HL-60 (cell line): ENCODE measurements around the gene CD22.
"Not testable (repeated sequence)": the region's sequence is repeated elsewhere in the genome, so short reads cannot be mapped to it uniquely, and the experiment has no call there.

Source experiments
- DNase-seq, 2 experiments: peaks; one replicate each; pipeline ENCODE4 v3.0.0-alpha.2; 2010 to 2020; ENCODE audit warnings: low read depth in 1 of 2, low spot score in 1 of 2
- H3K27ac ChIP-seq: fragments of 250-450 bp; sonication (Bioruptor Pico); replicated peaks from 2 replicates; pipeline ENCODE4 v1.5.1; 2020; ENCODE audit warnings: mild to moderate bottlenecking, moderate library complexity
- H3K27me3 ChIP-seq: fragments of 250-450 bp; sonication (Bioruptor Pico); 2 replicates; pipeline ENCODE4 v1.5.1; 2021; ENCODE audit warnings: mild to moderate bottlenecking, moderate library complexity; ENCODE audit not compliant: insufficient read depth, poor library complexity, severe bottlenecking
- H3K4me3 ChIP-seq: replicated peaks from 2 replicates; pipeline ENCODE4 v1.5.1; 2011; ENCODE audit warnings: mild to moderate bottlenecking, control low read depth, low read length; ENCODE audit not compliant: insufficient read depth
- GABPA ChIP-seq: IDR thresholded peaks from 2 replicates; pipeline ENCODE4 v1.6.1; 2012; ENCODE audit warnings: low read depth
- POLR2AphosphoS5 ChIP-seq: IDR thresholded peaks from 2 replicates; pipeline ENCODE4 v1.6.1; 2012; ENCODE audit warnings: low read depth
- SPI1 ChIP-seq: IDR thresholded peaks from 2 replicates; pipeline ENCODE4 v1.6.1; 2012; ENCODE audit warnings: low read depth, mild to moderate bottlenecking, borderline replicate concordance
- TF ChIP-seq, protein P1 (sequence below): IDR thresholded peaks from one replicate; pipeline ENCODE4 v1.5.1; 2011; ENCODE audit warnings: low read length, control low read depth, inconsistent platforms; ENCODE audit not compliant: insufficient read depth
- TF ChIP-seq, protein P2 (sequence below): IDR thresholded peaks from 2 replicates; pipeline ENCODE4 v1.6.1; 2012; ENCODE audit warnings: low read depth; ENCODE audit not compliant: insufficient replicate concordance

CD22 gene

DNA sequence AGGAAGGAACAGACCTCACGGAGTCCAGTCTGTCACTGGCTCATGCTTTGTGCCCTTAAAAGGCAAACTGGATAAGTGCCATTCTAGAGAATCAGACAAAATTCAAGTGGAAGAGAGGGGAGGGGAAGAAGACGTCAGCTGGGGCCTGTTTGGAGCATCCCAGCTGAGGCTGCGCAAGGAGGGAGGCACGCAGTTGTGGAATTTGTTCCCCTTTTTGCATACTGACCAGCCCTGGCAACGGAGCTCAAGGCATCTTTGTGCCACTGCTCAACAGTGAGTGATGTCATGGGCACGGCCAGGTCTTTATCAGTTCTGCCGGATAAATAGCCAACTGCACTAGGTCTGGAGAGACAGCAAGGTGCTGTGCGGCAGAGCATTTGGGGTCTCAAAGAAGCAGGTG is 41.7 kb downstream of the CD22 start, which contains the start of gene GPR42:
TSS of gene GPR42 (plus strand) at position 347 of the 400 bp plus-strand sequence. CDS start 292 bp downstream, outside the sequence.
- H3K4me3 ChIP-seq = no peak within 1 kb of the TSS
- no peak for DNase-seq
- TF ChIP-seq POLR2AphosphoS5 (no peak), GABPA (no peak), SPI1 (no peak)
- TF ChIP-seq, protein P1, sequence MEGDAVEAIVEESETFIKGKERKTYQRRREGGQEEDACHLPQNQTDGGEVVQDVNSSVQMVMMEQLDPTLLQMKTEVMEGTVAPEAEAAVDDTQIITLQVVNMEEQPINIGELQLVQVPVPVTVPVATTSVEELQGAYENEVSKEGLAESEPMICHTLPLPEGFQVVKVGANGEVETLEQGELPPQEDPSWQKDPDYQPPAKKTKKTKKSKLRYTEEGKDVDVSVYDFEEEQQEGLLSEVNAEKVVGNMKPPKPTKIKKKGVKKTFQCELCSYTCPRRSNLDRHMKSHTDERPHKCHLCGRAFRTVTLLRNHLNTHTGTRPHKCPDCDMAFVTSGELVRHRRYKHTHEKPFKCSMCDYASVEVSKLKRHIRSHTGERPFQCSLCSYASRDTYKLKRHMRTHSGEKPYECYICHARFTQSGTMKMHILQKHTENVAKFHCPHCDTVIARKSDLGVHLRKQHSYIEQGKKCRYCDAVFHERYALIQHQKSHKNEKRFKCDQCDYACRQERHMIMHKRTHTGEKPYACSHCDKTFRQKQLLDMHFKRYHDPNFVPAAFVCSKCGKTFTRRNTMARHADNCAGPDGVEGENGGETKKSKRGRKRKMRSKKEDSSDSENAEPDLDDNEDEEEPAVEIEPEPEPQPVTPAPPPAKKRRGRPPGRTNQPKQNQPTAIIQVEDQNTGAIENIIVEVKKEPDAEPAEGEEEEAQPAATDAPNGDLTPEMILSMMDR = no peak
- TF ChIP-seq, protein P2, sequence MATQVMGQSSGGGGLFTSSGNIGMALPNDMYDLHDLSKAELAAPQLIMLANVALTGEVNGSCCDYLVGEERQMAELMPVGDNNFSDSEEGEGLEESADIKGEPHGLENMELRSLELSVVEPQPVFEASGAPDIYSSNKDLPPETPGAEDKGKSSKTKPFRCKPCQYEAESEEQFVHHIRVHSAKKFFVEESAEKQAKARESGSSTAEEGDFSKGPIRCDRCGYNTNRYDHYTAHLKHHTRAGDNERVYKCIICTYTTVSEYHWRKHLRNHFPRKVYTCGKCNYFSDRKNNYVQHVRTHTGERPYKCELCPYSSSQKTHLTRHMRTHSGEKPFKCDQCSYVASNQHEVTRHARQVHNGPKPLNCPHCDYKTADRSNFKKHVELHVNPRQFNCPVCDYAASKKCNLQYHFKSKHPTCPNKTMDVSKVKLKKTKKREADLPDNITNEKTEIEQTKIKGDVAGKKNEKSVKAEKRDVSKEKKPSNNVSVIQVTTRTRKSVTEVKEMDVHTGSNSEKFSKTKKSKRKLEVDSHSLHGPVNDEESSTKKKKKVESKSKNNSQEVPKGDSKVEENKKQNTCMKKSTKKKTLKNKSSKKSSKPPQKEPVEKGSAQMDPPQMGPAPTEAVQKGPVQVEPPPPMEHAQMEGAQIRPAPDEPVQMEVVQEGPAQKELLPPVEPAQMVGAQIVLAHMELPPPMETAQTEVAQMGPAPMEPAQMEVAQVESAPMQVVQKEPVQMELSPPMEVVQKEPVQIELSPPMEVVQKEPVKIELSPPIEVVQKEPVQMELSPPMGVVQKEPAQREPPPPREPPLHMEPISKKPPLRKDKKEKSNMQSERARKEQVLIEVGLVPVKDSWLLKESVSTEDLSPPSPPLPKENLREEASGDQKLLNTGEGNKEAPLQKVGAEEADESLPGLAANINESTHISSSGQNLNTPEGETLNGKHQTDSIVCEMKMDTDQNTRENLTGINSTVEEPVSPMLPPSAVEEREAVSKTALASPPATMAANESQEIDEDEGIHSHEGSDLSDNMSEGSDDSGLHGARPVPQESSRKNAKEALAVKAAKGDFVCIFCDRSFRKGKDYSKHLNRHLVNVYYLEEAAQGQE = no peak

DNA sequence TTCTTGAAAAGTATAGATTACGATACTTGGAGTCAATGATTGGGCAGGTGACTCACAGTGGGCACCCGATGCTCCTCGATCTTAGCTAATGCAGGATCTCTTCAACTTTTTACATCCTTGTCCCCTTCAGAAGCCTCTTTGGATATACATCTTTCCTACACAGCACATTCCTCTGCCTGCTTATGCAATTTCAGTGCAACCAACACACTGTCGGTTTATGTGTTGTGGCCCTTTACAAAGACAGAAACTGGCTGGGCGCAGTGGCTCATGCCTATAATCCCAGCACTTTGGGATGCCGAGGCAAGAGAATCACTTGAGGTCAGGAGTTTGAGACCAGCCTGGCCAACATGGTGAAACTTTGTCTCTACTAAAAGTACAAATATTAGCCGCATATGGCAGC is 44.5 kb downstream of the CD22 start:
- no peak overlapping the region for H3K27ac ChIP-seq
- TF ChIP-seq SPI1 (no peak), GABPA (no peak), POLR2AphosphoS5 (no peak)
- TF ChIP-seq, protein P1 = no peak
- TF ChIP-seq, protein P2 = no peak
- DNase-seq = no peak
- H3K27me3 ChIP-seq = no peaks in the 10 kb centered on the region
- no peak overlapping the region for H3K4me3 ChIP-seq

More for the DNA sequence above, 41.7 kb downstream of the CD22 start, which contains the start of gene GPR42:
- no peaks in the 10 kb centered on the region for H3K27me3 ChIP-seq
- H3K27ac ChIP-seq = no peak within 1 kb of the TSS

DNA sequence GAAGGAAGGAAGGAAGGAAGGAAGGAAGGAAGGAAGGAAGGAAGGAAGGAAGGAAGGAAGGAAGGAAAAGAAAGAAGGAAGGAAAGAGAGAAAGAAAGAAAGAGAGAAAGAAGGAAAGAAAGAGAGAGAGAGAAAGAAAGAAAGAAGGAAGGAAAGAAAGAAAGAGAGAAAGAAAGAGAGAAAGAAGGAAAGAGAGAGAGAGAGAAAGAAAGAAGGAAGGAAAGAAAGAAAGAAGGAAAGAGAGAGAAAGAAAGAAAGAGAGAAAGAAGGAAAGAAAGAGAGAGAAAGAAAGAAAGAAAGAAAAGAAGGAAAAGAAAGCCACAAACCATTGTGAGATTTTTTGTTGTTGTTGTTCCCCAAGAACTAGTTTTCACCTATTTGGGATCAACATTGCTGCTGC is 45.0 kb downstream of the CD22 start:
- not testable (repeated sequence) for H3K27me3 ChIP-seq, H3K4me3 ChIP-seq, H3K27ac ChIP-seq, DNase-seq

DNA sequence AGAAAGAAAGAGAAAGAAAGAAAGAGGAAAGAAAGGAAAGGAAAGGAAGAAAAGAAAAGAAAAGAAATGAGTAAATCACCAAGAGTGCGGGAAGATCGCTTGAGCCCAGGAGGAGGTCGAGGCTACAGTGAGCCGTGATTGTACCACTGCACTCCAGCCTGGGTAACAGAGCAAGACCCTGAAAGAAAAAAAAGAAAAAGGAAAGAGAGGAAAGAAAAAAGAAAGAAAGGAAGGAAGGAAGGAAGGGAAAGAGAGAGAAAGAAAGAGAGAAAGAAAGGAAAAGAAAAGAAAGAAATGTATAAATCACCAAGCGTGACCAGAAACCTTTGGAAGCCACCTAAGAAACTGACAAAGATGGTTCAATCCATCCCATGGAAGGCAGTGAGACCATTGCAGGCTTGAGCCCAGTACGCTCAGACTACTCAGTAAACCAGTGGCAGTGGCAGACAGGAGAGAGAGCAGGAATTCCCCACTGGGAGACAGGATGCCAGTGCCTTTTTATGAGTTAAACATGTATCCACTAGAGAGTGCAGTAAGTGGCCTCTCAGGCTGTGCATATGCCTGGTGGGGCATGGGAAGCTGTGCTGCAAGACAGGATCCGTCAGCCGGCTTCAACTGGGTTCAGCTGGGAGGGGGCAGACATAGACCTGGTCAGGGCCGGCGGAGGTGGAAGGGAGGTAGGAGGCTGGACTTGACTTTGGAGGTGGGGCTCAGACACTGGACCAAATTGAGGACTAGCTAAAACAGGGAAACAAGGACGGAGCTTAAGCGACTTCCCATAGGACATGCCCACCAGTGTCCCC is 46.7 kb downstream of the CD22 start:
- Histone ChIP-seq H3K27ac (no peak overlapping the region), H3K27me3 (no peaks in the 10 kb centered on the region), H3K4me3 (no peak overlapping the region)
- no peak for DNase-seq
- TF ChIP-seq SPI1 (no peak), POLR2AphosphoS5 (no peak), GABPA (no peak)
- TF ChIP-seq, protein P2 = no peak
- TF ChIP-seq, protein P1 = no peak
